Measurements from ENCODE around the gene PLXNA4. TPM values are rescaled to one million over a fixed set of nuclear protein-coding genes. Genes with fewer than 3 reads are reported as not detected.
A peak's percentile ranks its signal among the peaks of the same experiment; 100 is the strongest.

Gene PLXNA4
- total and polyA plus RNA-seq, 10 donors: 0.15 to 14.7 (median 8.7) TPM

GRCh38 chr7:132083126-132083525 lies 493.1 kb downstream of the PLXNA4 start:
- TF ChIP-seq POLR2AphosphoS5 (IDR thresholded peaks at IDR 0.05) (no peak), POLR2A (IDR thresholded peaks at IDR 0.05) (no peak)
- TF ChIP-seq, protein P1, sequence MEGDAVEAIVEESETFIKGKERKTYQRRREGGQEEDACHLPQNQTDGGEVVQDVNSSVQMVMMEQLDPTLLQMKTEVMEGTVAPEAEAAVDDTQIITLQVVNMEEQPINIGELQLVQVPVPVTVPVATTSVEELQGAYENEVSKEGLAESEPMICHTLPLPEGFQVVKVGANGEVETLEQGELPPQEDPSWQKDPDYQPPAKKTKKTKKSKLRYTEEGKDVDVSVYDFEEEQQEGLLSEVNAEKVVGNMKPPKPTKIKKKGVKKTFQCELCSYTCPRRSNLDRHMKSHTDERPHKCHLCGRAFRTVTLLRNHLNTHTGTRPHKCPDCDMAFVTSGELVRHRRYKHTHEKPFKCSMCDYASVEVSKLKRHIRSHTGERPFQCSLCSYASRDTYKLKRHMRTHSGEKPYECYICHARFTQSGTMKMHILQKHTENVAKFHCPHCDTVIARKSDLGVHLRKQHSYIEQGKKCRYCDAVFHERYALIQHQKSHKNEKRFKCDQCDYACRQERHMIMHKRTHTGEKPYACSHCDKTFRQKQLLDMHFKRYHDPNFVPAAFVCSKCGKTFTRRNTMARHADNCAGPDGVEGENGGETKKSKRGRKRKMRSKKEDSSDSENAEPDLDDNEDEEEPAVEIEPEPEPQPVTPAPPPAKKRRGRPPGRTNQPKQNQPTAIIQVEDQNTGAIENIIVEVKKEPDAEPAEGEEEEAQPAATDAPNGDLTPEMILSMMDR (IDR thresholded peaks at IDR 0.05 in 8 of 11, conservative IDR thresholded peaks at IDR 0.05 in 3 of 11): no peak
- Histone ChIP-seq H3K27ac (no peak overlapping the region), H3K4me1 (peaks cover 0 to 9% (median 5%) of the 10 kb centered on the region in 6 donors), H3K9me3 (no peaks in the 10 kb centered on the region), H3K27me3 (replicated peaks in 1 of 7) (no peaks in the 10 kb centered on the region), H3K36me3 (no peaks in the 10 kb centered on the region), H3K4me3 (no peak overlapping the region)
- DNase-seq: no peak
- 77 to 86% (median 84%) methylated on average over 10 of the region's 10 CpGs for whole genome bisulfite sequencing, 5 donors
- intact Hi-C loops (cut with DNase I; ENCODE audit: low total_unique reads): no loop called here

GRCh38 chr7:132082394-132082793 lies 493.9 kb downstream of the PLXNA4 start:
- H3K36me3 ChIP-seq: no peaks in the 10 kb centered on the region
- no peak overlapping the region for H3K4me3 ChIP-seq
- TF ChIP-seq POLR2AphosphoS5 (IDR thresholded peaks at IDR 0.05) (no peak), POLR2A (IDR thresholded peaks at IDR 0.05) (no peak)
- TF ChIP-seq, protein P1 (IDR thresholded peaks at IDR 0.05 in 8 of 11, conservative IDR thresholded peaks at IDR 0.05 in 3 of 11): no peak
- peaks cover 0 to 9% (median 5%) of the 10 kb centered on the region in 6 donors for H3K4me1 ChIP-seq
- peaks cover 0 to under 1% (median 0%) of the 10 kb centered on the region in 7 donors for H3K27me3 ChIP-seq (replicated peaks in 1 of 7)
- no peak for DNase-seq
- intact Hi-C loops (cut with DNase I; ENCODE audit: low total_unique reads): no loop called here
- no peaks in the 10 kb centered on the region for H3K9me3 ChIP-seq
- H3K27ac ChIP-seq: no peak overlapping the region
- WGBS, 5 donors: 88 to 96% (median 90%) methylated on average over 1 of the region's 1 CpG

DNA sequence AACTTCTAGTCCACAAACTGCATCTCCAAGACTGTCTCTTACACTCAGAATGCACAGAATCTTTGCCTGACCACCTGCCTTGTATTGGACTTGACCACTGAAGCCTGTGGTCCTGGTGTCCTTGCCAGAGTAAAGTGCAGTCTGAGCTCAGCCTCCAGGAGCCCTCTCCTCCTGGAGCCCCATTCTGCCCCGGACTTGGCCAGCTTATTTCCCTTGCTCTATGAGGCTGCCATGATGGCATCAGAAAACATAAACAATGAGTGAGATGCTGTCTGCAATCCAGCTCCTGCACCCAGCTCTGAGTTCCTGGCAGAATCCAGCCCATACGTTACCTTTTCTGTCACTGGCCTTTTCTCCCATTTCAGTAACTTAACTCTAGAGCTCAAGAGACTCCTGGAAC lies 494.6 kb downstream of the PLXNA4 start:
- no peaks in the 10 kb centered on the region for H3K36me3 ChIP-seq
- intact Hi-C loops (cut with DNase I; ENCODE audit: low total_unique reads): no loop called here
- DNase-seq: no peak
- 79 to 96% (median 89%) methylated on average over 2 of the region's 2 CpGs for WGBS, 5 donors
- TF ChIP-seq POLR2AphosphoS5 (IDR thresholded peaks at IDR 0.05) (no peak), POLR2A (IDR thresholded peaks at IDR 0.05) (no peak)
- TF ChIP-seq, protein P1 (IDR thresholded peaks at IDR 0.05 in 8 of 11, conservative IDR thresholded peaks at IDR 0.05 in 3 of 11): no peak
- H3K4me3 ChIP-seq: no peak overlapping the region
- no peaks in the 10 kb centered on the region for H3K9me3 ChIP-seq
- H3K27me3 ChIP-seq (replicated peaks in 1 of 7): peaks cover 0 to 7% (median 0%) of the 10 kb centered on the region in 7 donors
- H3K27ac ChIP-seq: peak overlapping the region in 2 of 8 donors; percentile 57 to 70
- peaks cover 0 to 9% (median 5%) of the 10 kb centered on the region in 6 donors for H3K4me1 ChIP-seq

DNA sequence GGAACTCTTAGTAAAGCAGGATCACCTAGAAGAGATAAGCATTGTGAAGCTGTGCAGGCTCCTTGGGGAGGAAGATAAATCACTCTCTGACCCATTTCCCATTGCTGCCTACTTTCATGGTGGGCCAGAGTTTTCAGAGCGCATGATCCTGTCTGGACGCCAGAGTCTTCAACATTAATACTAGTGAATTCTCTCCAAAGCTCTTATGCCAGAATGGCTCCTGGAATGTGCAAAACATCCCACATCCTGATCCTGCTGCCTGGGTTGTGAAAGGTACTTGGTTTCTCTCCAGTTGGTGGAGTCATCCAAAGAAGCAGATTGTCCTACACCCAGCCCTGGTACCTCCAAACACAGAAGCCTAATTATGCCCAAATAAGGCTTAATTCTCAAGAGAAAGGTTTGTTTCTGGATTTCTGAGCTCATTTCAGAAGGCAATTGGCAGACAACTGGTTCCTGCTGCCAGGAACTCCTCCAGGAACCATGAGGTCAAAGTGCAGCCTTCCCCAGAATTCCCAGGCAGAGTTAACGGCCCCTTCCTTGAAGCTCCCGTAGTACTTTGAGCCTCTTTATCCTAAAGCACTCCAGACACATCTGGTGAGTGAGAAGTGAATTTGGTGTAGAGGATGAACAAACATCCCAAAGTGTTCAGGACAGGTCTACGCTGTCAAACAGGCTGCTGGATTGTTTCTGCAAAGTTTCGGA lies 495.2 kb downstream of the PLXNA4 start:
- WGBS, 5 donors: 61 to 75% (median 69%) methylated on average over 6 of the region's 6 CpGs
- no peak for DNase-seq
- intact Hi-C loops (cut with DNase I; ENCODE audit: low total_unique reads): no loop called here
- Histone ChIP-seq H3K27me3 (replicated peaks in 1 of 7) (peaks cover 0 to 13% (median 0%) of the 10 kb centered on the region in 7 donors), H3K36me3 (no peaks in the 10 kb centered on the region), H3K4me1 (peaks cover 0 to 15% (median 6%) of the 10 kb centered on the region in 6 donors), H3K4me3 (no peak overlapping the region), H3K27ac (peak overlapping the region in 7 of 8 donors; percentile 4 to 70 (median 42)), H3K9me3 (no peaks in the 10 kb centered on the region)
- TF ChIP-seq, protein P1 (IDR thresholded peaks at IDR 0.05 in 8 of 11, conservative IDR thresholded peaks at IDR 0.05 in 3 of 11): no peak
- no peak for TF ChIP-seq POLR2AphosphoS5 (IDR thresholded peaks at IDR 0.05)
- no peak for TF ChIP-seq POLR2A (IDR thresholded peaks at IDR 0.05)
